AG08396 (cell line): ENCODE measurements around the gene RPL27A.

ENCODE experiments used
- DNase-seq: peaks from one replicate; pipeline ENCODE4 v3.0.0; 2012; ENCODE audit warnings: low spot score, mixed read lengths

Gene RPL27A

GRCh38 chr11:8701891-8702597 is 19.5 kb downstream of the RPL27A start:
- no peak for DNase-seq

- DNase-seq = no peak
Measured at GRCh38 chr11:8702598-8702915, 20.0 kb downstream of the RPL27A start.

GRCh38 chr11:8704136-8704535 is 21.5 kb downstream of the RPL27A start:
- no peak for DNase-seq

GRCh38 chr11:8705146-8705545 is 22.6 kb downstream of the RPL27A start:
- DNase-seq = no peak

- DNase-seq = no peak
Measured at GRCh38 chr11:8706673-8707432, 24.3 kb downstream of the RPL27A start.

GRCh38 chr11:8707541-8708191 is 25.1 kb downstream of the RPL27A start:
- DNase-seq = no peak

- peak; percentile 33 for DNase-seq
Measured at GRCh38 chr11:8709002-8709672, 26.5 kb downstream of the RPL27A start.

GRCh38 chr11:8709777-8710176 is 27.2 kb downstream of the RPL27A start:
- no peak for DNase-seq

- no peak for DNase-seq
Measured at GRCh38 chr11:8711895-8712442, 29.4 kb downstream of the RPL27A start.

- DNase-seq = no peak
Measured at GRCh38 chr11:8712506-8712905, 29.9 kb downstream of the RPL27A start.

- no peak for DNase-seq
Measured at GRCh38 chr11:8713760-8714454, 31.3 kb downstream of the RPL27A start.

- DNase-seq = no peak
Measured at GRCh38 chr11:8714622-8715225, 32.1 kb downstream of the RPL27A start.

GRCh38 chr11:8715501-8715900 is 32.9 kb downstream of the RPL27A start:
- DNase-seq = no peak

GRCh38 chr11:8717544-8717875 is 34.9 kb downstream of the RPL27A start:
- no peak for DNase-seq

GRCh38 chr11:8717876-8718753 is 35.5 kb downstream of the RPL27A start:
- DNase-seq = peak; percentile 85

- DNase-seq = peak; percentile 87
Measured at GRCh38 chr11:8719211-8719649, 36.6 kb downstream of the RPL27A start.

- no peak for DNase-seq
Measured at GRCh38 chr11:8719721-8720120, 37.1 kb downstream of the RPL27A start.

- no peak for DNase-seq
Measured at GRCh38 chr11:8720352-8720751, 37.8 kb downstream of the RPL27A start.

- DNase-seq = no peak
Measured at GRCh38 chr11:8720868-8721608, 38.4 kb downstream of the RPL27A start.
